ENCODE results near the gene SCAMP1. TPM values are rescaled to one million over a fixed set of nuclear protein-coding genes. Genes with fewer than 3 reads are reported as not detected.

Gene SCAMP1
- total RNA-seq, 1 donor from 2014 or later: 15.0 TPM

DNA sequence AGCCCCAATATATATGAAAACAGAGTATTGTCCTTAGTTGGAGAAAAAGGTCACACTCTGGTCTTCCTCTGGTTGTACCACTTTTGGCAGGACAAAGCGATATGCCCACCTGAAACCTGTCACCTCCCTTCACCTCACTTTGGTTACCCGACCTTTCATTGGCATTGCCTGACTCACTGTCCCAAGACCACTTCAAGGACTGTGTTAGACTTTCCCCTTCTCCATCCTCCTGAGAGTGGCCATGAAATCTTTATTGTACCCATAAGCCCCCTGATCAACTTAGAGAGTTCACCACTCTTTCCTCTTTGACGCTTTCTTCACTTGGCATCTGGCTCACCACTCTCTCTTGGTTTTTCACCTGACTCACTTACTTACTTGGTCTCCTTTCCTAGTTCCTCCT is 33.5 kb upstream of the SCAMP1 start:
- Histone ChIP-seq H3K9me3 (no peaks in the 10 kb centered on the region), H3K4me3 (no peak overlapping the region), H3K27me3 (no peaks in the 10 kb centered on the region), H3K27ac (no peak overlapping the region), H3K36me3 (no peaks in the 10 kb centered on the region), H3K4me1 (no peaks in the 10 kb centered on the region)
- no peak for DNase-seq (ENCODE audit: low spot score in 2 of 2)
- TF ChIP-seq, protein P1, sequence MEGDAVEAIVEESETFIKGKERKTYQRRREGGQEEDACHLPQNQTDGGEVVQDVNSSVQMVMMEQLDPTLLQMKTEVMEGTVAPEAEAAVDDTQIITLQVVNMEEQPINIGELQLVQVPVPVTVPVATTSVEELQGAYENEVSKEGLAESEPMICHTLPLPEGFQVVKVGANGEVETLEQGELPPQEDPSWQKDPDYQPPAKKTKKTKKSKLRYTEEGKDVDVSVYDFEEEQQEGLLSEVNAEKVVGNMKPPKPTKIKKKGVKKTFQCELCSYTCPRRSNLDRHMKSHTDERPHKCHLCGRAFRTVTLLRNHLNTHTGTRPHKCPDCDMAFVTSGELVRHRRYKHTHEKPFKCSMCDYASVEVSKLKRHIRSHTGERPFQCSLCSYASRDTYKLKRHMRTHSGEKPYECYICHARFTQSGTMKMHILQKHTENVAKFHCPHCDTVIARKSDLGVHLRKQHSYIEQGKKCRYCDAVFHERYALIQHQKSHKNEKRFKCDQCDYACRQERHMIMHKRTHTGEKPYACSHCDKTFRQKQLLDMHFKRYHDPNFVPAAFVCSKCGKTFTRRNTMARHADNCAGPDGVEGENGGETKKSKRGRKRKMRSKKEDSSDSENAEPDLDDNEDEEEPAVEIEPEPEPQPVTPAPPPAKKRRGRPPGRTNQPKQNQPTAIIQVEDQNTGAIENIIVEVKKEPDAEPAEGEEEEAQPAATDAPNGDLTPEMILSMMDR (IDR thresholded peaks at IDR 0.05): no peak
- intact Hi-C loops (cut with DNase I): loop anchor here (10.0 kb wide), 1 partner anchor 638 kb away; no protein-coding TSS in a partner anchor

DNA sequence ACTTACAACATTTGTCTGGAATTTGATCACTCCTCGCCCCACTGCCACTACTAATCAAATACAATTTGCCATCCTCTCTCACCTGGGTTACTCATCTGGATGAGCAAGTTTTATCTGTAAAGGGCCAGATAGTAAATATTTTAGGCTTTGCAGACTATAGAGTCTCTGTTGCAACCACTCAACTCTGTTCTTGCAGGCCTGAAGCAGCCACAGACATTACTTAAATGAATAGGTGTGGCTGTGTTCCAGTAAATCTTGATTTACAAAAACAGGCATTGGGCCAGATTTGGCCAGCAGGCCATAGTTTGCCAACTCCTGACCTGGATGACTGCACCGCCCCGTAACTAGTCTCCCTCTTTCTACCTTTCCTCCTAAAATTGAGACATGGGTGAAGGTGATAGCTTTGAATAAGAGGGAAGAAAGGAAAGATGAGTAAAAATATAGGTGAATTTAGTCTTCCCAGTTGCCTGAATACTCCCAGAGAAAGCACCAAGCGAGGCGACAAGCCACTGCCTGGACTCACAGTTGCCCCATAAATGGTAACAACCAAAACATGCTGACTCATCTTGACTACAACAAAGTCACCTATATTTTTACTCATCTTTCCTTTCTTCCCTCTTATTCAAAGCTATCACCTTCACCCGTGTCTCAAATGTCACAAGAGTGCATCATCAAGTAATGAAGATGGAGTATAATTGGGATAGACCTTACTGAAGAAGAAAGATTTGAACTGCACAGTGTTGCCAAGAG is 32.5 kb upstream of the SCAMP1 start:
- TF ChIP-seq, protein P1 (IDR thresholded peaks at IDR 0.05): no peak
- no peaks in the 10 kb centered on the region for H3K36me3 ChIP-seq

DNA sequence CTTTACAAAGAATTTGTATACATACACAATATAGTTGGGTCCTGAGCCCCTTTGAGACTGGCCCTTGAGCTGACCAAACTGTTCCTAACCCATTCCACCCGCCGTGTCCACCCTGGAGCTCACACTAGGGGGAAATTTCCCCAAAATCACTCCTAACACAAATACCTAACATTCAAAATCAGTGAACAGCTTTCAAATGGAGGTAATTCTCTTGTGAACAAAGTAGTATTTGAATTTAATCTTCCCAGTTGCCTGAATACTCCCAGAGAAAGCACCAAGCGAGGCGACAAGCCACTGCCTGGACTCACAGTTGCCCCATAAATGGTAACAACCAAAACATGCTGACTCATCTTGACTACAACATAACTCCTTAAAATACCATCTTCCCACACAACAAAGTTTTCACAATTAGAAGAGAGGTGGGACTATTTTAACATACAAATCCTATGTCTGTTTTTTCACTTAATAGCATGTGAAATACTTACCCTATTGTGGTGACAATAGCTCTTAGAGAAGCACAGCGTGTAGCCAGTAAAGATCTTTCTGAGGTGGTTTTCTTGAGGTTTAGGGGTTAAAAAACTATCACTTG is 31.7 kb upstream of the SCAMP1 start:
- no peaks in the 10 kb centered on the region for H3K27me3 ChIP-seq
- no peaks in the 10 kb centered on the region for H3K4me1 ChIP-seq
- no peaks in the 10 kb centered on the region for H3K36me3 ChIP-seq
- intact Hi-C loops (cut with DNase I): loop anchor here (10.0 kb wide), 1 partner anchor 636 kb away; no protein-coding TSS in a partner anchor
- TF ChIP-seq, protein P1 (IDR thresholded peaks at IDR 0.05): no peak
- no peak for DNase-seq (ENCODE audit: low spot score in 2 of 2)
- H3K27ac ChIP-seq: no peak overlapping the region
- no peaks in the 10 kb centered on the region for H3K9me3 ChIP-seq
- no peak overlapping the region for H3K4me3 ChIP-seq

More for the DNA sequence above, 32.5 kb upstream of the SCAMP1 start:
- Histone ChIP-seq H3K27me3 (no peaks in the 10 kb centered on the region), H3K9me3 (no peaks in the 10 kb centered on the region), H3K4me3 (no peak overlapping the region), H3K27ac (no peak overlapping the region), H3K4me1 (no peaks in the 10 kb centered on the region)
- DNase-seq (ENCODE audit: low spot score in 2 of 2): no peak
- intact Hi-C loops (cut with DNase I): loop anchor here (10.0 kb wide), 1 partner anchor 637 kb away; no protein-coding TSS in a partner anchor

DNA sequence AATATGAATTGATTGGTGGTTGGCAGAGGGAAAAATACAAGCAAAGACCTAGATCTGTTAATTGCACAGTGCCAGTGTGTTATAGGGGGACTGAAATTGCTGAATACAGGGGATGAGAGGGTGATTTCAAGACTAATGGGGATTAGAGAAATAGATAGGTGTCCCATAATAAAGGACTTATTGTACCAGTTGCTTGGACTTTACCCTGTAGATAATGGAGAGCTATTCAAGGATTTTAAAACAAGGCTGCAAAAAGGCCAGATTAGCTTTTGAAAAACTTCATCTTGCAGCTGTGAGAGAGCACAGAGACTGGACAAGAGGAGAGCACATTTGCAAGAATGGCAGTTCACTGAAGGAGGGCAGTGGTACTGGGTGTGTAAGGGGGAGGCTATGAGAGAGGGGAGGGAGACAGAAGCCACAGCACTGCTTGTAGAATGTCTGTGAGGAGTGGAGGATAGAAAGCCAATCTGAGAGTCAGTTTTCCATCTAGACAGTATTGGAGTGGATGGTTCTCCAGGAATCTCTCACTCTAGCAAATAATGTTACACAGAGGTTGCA is 28.8 kb upstream of the SCAMP1 start:
- DNase-seq (ENCODE audit: low spot score in 2 of 2): no peak
- no peaks in the 10 kb centered on the region for H3K9me3 ChIP-seq
- no peak overlapping the region for H3K4me3 ChIP-seq
- intact Hi-C loops (cut with DNase I): no loop called here
- no peaks in the 10 kb centered on the region for H3K27me3 ChIP-seq
- H3K27ac ChIP-seq: no peak overlapping the region
- H3K36me3 ChIP-seq: no peaks in the 10 kb centered on the region
- no peaks in the 10 kb centered on the region for H3K4me1 ChIP-seq
- TF ChIP-seq, protein P1 (IDR thresholded peaks at IDR 0.05): no peak

DNA sequence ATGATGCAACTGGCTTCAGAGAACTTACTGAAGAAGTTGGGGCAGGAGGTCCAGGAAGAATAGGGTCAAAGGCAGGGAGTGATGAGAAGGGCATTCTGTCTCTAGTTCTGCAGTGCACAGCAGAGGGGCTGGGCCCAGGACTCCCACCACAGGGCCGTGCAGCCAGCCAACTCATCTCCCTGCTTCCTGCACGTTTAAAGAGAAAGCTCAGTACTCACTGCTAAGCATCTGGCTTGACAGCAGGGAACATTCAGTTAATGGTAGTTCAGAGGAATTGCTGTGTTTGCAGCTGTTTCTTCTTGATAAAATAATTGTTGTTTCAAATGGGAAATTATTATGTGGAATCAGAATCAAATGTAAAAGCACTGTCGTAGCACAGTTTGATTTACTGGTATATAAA is 25.6 kb upstream of the SCAMP1 start:
- Histone ChIP-seq H3K4me1 (no peaks in the 10 kb centered on the region), H3K27me3 (no peaks in the 10 kb centered on the region), H3K36me3 (no peaks in the 10 kb centered on the region), H3K27ac (no peak overlapping the region), H3K9me3 (peaks cover 0 to 11% of the 10 kb centered on the region in 2 donors), H3K4me3 (no peak overlapping the region)
- DNase-seq (ENCODE audit: low spot score in 2 of 2): no peak
- TF ChIP-seq, protein P1 (IDR thresholded peaks at IDR 0.05): no peak
- intact Hi-C loops (cut with DNase I): no loop called here

Data from ascending aorta (tissue), 2 donors.